Activated T-helper 2 cell treated with anti-CD3 and anti-CD28 coated beads, Interferon-gamma antibody, Interleukin-2, Interleukin-4, amounts not matched to agents 10 μg/mL and 5 μg/mL and 100 μg/mL, durations not matched to agents 14 hours and 24 hours and 36 hours (primary cell): Measurements from ENCODE around the gene CHD6. TPM values are rescaled to one million over a fixed set of nuclear protein-coding genes. Genes with fewer than 3 reads are reported as not detected.

Experiments used
- DNase-seq: peaks from one replicate; pipeline ENCODE4 v3.0.0; 2021; ENCODE audit warnings: low spot score
- H3K27ac Mint-ChIP-seq: one replicate; pipeline ENCODE4 v1.8.0; 2021; ENCODE audit warnings: mixed read lengths
- H3K27me3 Mint-ChIP-seq: one replicate; pipeline ENCODE4 v1.8.0; 2021; ENCODE audit warnings: low read depth, mixed read lengths
- H3K36me3 Mint-ChIP-seq: one replicate; pipeline ENCODE4 v1.8.0; 2021; ENCODE audit warnings: low read depth, mixed read lengths
- H3K4me1 Mint-ChIP-seq: one replicate; pipeline ENCODE4 v1.8.0; 2021; ENCODE audit warnings: low read depth, mixed read lengths
- H3K4me3 Mint-ChIP-seq: one replicate; pipeline ENCODE4 v1.8.0; 2021; ENCODE audit warnings: low read depth, mild to moderate bottlenecking, moderate library complexity, mixed read lengths
- H3K9me3 Mint-ChIP-seq: one replicate; pipeline ENCODE4 v1.8.0; 2021; ENCODE audit warnings: mixed read lengths
- intact Hi-C: fragments of 100-400 bp; cut with micrococcal nuclease; formaldehyde crosslinking; loops from one replicate; pipeline ENCODE4 v1.15.1; 2023
- total RNA-seq: library from RNA; stranded (reverse); gene quantifications from 2 replicates; pipeline ENCODE4 v1.2.3, GENCODE V29; 2022

Gene CHD6
- total RNA-seq, 1 donor from 2014 or later = 32.7 TPM

- DNase-seq = no peak
- Mint-ChIP-seq H3K27ac (no peak overlapping the region), H3K9me3 (no peaks in the 10 kb centered on the region), H3K36me3 (peaks cover 8% of the 10 kb centered on the region), H3K27me3 (no peaks in the 10 kb centered on the region), H3K4me3 (no peak overlapping the region), H3K4me1 (peaks cover 11% of the 10 kb centered on the region)
- intact Hi-C loops = no loop called here
Observed at GRCh38 chr20:41524980-41525613, 93.1 kb downstream of the CHD6 start.

DNA sequence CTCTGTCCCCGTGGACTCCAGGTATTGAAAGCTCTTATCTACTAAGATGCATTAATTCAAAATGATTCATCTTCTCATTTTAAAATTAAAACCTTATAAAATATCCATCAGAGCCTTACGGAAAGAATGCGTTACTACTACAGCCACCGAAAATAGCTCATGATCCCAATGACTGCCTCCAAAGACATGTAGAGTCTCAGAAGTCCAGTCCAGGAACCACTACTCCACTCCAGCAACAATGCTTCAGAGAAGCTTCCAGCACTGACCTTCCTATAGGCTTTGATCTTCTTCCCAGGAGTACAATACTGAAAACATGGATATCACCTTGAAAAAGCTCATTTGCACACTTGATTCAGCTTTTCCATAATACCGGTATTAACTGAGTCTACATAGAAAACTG, 94.3 kb downstream of the CHD6 start:
- H3K27ac Mint-ChIP-seq = no peak overlapping the region
- no peak for DNase-seq
- no peaks in the 10 kb centered on the region for H3K9me3 Mint-ChIP-seq
- H3K27me3 Mint-ChIP-seq = no peaks in the 10 kb centered on the region
- intact Hi-C loops = no loop called here
- peaks cover 7% of the 10 kb centered on the region for H3K36me3 Mint-ChIP-seq
- peaks cover 11% of the 10 kb centered on the region for H3K4me1 Mint-ChIP-seq
- no peak overlapping the region for H3K4me3 Mint-ChIP-seq

DNA sequence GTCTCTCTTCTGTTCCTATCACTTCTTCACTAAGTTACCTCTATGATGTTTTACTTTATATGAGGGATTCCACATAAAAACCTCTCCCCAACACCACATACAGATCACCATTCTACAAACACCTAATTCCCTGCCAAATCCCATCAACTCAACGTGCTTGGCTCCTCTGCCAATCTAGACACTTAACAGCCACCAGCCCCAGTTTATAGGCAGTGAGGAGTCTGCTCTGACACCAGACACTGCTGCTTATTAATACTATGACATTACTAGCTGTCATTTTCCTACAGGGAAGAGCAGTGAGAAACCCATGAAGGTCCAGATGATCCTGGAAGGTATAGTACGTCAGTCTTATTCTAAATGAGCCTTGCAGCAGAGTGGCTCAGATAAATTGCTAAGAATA, 104.3 kb downstream of the CHD6 start:
- Mint-ChIP-seq H3K9me3 (no peaks in the 10 kb centered on the region), H3K27ac (no peak overlapping the region), H3K36me3 (peaks cover 26% of the 10 kb centered on the region), H3K4me3 (no peak overlapping the region), H3K27me3 (no peaks in the 10 kb centered on the region), H3K4me1 (peaks cover 3% of the 10 kb centered on the region)
- DNase-seq = no peak
- intact Hi-C loops = no loop called here

- intact Hi-C loops = no loop called here
- Mint-ChIP-seq H3K9me3 (no peaks in the 10 kb centered on the region), H3K36me3 (peaks cover 36% of the 10 kb centered on the region), H3K27ac (no peak overlapping the region), H3K27me3 (no peaks in the 10 kb centered on the region), H3K4me1 (peaks cover 8% of the 10 kb centered on the region), H3K4me3 (no peak overlapping the region)
- DNase-seq = no peak
Observed at GRCh38 chr20:41512624-41513023, 105.6 kb downstream of the CHD6 start.

DNA sequence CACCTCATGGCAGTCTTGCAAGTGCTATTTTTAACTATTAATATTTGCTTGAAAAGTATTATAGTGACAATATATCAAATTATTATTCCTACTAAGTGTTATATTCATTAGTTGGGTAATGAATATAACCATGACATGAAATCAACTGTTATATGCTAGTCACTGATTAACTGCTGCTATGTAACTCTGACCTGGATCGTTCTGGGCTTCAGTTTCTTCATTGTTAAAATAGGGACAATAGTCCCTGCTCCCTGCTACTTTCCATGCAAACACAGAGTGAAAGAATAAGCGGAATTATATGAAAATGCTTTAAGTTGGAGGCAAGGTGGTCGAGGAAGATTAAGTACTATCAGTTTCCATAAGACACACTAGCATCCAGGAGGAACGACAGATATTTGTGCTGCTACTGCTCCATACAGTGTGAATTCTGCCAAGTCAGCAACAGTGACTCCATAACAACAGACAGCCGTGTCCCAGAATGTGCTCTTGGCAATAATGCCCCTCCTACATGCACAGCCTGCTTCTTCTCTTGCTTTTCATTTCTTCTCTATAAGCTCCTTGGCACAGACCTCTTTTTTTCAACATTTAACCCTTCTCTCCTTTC, 107.2 kb downstream of the CHD6 start:
- Mint-ChIP-seq H3K4me1 (peaks cover 10% of the 10 kb centered on the region), H3K36me3 (peaks cover 40% of the 10 kb centered on the region), H3K27ac (no peak overlapping the region), H3K4me3 (no peak overlapping the region), H3K9me3 (no peaks in the 10 kb centered on the region), H3K27me3 (no peaks in the 10 kb centered on the region)
- DNase-seq = no peak
- intact Hi-C loops = no loop called here

- H3K4me1 Mint-ChIP-seq = peaks cover 10% of the 10 kb centered on the region
- H3K36me3 Mint-ChIP-seq = peaks cover 45% of the 10 kb centered on the region
- intact Hi-C loops = no loop called here
- no peak for DNase-seq
- no peaks in the 10 kb centered on the region for H3K27me3 Mint-ChIP-seq
- H3K27ac Mint-ChIP-seq = no peak overlapping the region
- H3K9me3 Mint-ChIP-seq = no peaks in the 10 kb centered on the region
- no peak overlapping the region for H3K4me3 Mint-ChIP-seq
Observed at GRCh38 chr20:41510224-41510623, 108.0 kb downstream of the CHD6 start.

DNA sequence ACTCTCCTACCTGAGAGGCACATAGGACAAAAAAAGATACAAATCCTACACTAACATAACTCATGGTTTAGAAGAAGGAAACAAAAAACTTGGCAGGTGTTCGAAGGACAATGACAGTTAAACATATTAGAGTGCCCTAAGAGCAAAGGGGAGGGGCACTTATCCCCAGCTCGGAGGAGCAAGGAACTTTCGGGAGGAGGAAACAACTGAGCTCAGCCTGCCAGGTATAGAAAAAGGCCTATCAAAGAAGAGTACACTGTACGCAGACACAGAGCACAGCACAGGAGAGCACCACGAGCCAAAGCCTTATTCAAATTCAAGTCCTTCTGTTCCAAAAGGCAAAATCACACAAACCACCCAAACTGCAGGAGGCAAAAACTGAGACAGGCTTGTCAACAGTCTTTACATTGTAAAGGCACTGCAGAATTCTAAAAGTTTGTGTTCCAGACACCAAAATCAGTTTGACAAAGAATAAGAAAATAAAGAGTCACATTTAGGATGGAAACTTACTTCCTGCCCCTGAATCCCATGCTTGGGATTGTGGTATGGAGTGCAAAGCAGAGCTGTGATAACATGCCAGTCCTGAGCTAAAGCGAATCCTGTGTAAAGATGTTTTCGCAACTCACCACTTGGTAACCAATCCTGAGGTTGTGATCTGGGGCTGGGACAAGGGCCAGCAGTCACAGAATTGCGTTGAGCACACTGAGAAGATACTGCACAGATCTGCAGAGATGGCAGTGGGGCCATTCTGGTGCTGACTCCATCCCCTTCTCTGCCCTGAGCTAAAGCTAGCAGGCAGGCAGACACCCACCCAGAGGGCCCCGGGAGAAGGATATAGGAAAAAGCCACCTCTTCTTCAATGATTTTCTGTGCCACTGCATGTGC, 108.6 kb downstream of the CHD6 start:
- H3K4me1 Mint-ChIP-seq = peaks cover 10% of the 10 kb centered on the region
- intact Hi-C loops = no loop called here
- no peaks in the 10 kb centered on the region for H3K27me3 Mint-ChIP-seq
- DNase-seq = no peak
- no peak overlapping the region for H3K27ac Mint-ChIP-seq
- no peaks in the 10 kb centered on the region for H3K9me3 Mint-ChIP-seq
- H3K4me3 Mint-ChIP-seq = no peak overlapping the region
- peaks cover 41% of the 10 kb centered on the region for H3K36me3 Mint-ChIP-seq

DNA sequence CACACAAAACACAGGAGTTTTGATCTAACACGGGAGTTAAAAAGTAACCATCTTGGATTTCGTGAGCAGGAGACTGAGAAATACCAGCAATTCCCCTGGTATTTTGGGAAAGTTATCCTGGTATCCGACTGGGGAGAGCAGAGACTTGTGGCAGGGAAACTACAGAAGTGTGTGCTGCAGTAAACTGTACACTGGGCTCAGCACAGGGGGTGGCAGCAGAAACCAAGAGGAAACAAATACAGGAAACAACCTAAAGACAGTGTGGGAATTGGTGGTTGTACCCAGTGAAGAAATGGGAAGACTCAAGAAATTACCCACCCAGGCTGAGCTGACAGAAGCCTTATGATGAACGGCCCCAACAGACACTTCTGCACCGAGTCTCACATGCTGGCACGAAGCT, 109.8 kb downstream of the CHD6 start:
- no peaks in the 10 kb centered on the region for H3K9me3 Mint-ChIP-seq
- intact Hi-C loops = no loop called here
- no peak overlapping the region for H3K4me3 Mint-ChIP-seq
- H3K4me1 Mint-ChIP-seq = peaks cover 10% of the 10 kb centered on the region
- H3K27me3 Mint-ChIP-seq = no peaks in the 10 kb centered on the region
- DNase-seq = no peak
- no peak overlapping the region for H3K27ac Mint-ChIP-seq
- H3K36me3 Mint-ChIP-seq = peaks cover 35% of the 10 kb centered on the region

GRCh38 chr20:41507851-41508250, 110.3 kb downstream of the CHD6 start:
- intact Hi-C loops = no loop called here
- Mint-ChIP-seq H3K4me1 (peaks cover 10% of the 10 kb centered on the region), H3K36me3 (peaks cover 35% of the 10 kb centered on the region), H3K27me3 (no peaks in the 10 kb centered on the region), H3K4me3 (no peak overlapping the region), H3K9me3 (no peaks in the 10 kb centered on the region), H3K27ac (no peak overlapping the region)
- DNase-seq = no peak

DNA sequence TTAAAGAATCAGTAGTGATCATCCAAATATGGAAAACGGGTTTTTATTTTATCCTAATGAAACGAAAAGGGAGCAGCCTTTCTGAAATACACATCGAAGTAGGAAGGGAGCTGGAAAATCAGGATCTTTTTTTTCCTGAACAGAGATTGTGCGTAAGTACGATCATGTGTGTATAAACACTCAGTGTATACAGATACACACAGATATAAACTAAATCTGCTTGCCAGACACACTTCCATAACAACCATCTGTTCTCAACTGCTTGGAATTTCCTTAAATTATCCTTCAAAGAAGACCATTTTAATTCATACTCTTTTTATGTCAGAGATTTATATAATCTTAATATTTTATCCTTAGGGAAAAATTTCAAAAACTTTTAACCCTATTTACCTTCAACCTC, 110.7 kb downstream of the CHD6 start:
- no peak overlapping the region for H3K27ac Mint-ChIP-seq
- H3K4me3 Mint-ChIP-seq = no peak overlapping the region
- peaks cover 10% of the 10 kb centered on the region for H3K4me1 Mint-ChIP-seq
- no peaks in the 10 kb centered on the region for H3K27me3 Mint-ChIP-seq
- DNase-seq = no peak
- no peaks in the 10 kb centered on the region for H3K9me3 Mint-ChIP-seq
- H3K36me3 Mint-ChIP-seq = peaks cover 31% of the 10 kb centered on the region
- intact Hi-C loops = no loop called here

DNA sequence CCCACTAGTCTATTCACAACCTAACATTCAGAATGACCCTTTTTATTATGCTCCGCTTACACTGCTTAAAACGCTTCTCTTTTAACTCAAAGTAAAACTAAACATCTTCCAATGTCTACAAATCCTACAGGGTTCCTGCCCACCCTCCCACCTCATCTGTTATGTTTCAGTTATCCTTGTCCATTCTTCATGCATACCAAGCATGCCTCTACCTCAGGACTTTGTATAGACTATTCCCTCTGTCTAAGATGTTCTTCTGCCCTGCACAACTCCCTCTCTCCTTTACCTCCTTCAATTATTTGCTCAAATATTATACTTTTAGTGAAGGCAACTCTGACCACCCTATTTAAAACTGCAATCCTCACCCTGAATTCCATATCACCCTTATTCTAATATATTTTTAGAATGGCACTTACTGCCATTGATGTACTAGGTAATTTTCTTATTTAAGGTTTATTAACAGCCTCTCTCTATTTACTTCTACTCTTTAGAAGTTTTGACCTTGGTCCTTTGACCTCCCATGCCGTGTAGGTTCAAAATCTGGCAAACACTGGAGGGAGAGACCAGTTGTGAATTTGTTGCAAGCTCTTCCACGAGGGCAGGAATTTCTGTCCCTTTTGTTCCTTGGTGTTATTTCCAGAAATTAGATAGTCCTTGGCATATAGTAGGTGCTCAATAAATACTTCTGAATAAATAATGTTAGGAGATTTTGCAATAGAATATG, 111.8 kb downstream of the CHD6 start:
- Mint-ChIP-seq H3K27ac (no peak overlapping the region), H3K36me3 (peaks cover 22% of the 10 kb centered on the region), H3K27me3 (no peaks in the 10 kb centered on the region), H3K9me3 (no peaks in the 10 kb centered on the region), H3K4me3 (no peak overlapping the region), H3K4me1 (peaks cover 10% of the 10 kb centered on the region)
- intact Hi-C loops = no loop called here
- DNase-seq = no peak

- Mint-ChIP-seq H3K4me3 (no peak overlapping the region), H3K27me3 (no peaks in the 10 kb centered on the region), H3K36me3 (peaks cover 19% of the 10 kb centered on the region), H3K27ac (no peak overlapping the region), H3K9me3 (no peaks in the 10 kb centered on the region), H3K4me1 (peaks cover 10% of the 10 kb centered on the region)
- intact Hi-C loops = no loop called here
- DNase-seq = no peak
Observed at GRCh38 chr20:41505184-41505583, 113.0 kb downstream of the CHD6 start.
